ENCODE results near the gene VEZT.
"Not testable (repeated sequence)": the region's sequence is repeated elsewhere in the genome, so short reads cannot be mapped to it uniquely, and the experiment has no call there.

Gene VEZT

DNA sequence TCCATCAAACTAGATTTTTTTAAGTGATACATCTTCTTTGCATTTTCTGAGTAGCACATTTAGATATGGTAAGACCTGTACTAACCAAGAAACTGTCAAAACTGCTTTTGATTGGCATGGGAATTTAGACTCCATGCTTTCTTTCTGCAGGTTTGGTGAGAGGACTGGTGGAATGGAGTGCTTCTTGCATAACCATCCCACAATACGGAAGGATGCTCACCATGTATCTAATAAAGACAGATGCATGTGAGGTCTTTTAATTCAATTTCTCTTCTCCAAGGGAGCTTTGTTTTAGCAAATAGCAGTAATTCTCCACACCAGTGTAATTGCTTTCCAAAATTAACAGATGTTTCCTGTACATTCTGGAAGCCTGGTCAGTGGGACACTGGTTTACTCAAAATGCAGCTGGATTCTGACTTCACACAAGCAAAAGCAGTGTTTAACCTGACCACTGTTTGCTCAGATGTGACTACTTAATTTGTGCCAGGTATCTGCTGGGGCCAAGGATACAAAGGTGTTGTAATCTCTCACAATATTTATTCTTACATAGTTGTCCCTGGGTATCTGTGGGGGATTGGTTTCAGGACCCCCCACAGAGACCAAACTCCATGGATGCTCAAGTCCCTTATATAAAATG, 26.4 kb upstream of the VEZT start:
- Mint-ChIP-seq H3K36me3 (no peaks in the 10 kb centered on the region), H3K4me1 (peaks cover 3 to 6% of the 10 kb centered on the region in 2 donors), H3K4me3 (no peak overlapping the region), H3K9me3 (no peaks in the 10 kb centered on the region), H3K27ac (no peak overlapping the region), H3K27me3 (no peaks in the 10 kb centered on the region)
- DNase-seq (no peak), ATAC-seq (replicated peaks) (no peak)

DNA sequence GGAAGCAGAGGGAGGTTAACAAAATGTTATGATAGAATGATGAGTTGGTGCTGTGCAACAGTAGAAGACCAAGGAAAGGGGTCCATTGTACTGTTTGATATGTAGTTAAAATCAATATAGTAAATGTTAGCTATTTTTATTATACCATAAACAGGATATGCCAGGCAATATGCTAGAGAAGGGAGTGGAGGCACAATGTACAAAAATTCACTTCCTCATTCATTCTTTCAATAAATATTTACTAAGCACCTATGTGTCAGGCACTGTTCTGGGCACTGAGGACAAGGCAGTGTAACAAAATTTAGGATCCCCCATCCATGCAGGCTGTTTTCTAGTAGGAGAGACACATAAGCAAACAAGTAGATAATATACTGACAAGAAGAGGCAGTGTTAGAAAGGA, 25.3 kb upstream of the VEZT start:
- H3K27ac Mint-ChIP-seq = no peak overlapping the region
- no peaks in the 10 kb centered on the region for H3K9me3 Mint-ChIP-seq
- DNase-seq (no peak), ATAC-seq (replicated peaks) (no peak)
- no peaks in the 10 kb centered on the region for H3K27me3 Mint-ChIP-seq
- peaks cover 3 to 6% of the 10 kb centered on the region in 2 donors for H3K4me1 Mint-ChIP-seq
- no peak overlapping the region for H3K4me3 Mint-ChIP-seq
- no peaks in the 10 kb centered on the region for H3K36me3 Mint-ChIP-seq

DNA sequence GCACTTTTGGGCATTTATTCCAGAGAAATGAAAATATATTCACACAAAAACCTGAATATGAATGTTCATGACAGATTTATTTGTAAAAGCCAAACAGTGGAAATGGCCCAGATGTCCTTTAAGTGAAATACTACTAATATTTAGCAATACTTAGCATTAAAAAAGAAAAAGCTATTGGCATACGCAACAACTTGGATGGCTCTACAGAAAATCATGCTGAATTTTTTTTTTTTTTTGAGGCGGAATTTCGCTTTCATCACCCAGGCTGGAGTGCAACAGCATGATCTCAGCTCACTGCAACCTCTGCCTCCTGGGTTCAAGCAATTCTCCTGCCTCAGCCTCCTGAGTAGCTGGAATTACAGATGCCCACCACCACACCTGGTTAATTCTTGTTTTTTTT, 24.5 kb upstream of the VEZT start:
- H3K4me3 Mint-ChIP-seq = no peak overlapping the region
- no peaks in the 10 kb centered on the region for H3K9me3 Mint-ChIP-seq
- no peaks in the 10 kb centered on the region for H3K27me3 Mint-ChIP-seq
- peaks cover 1 to 2% of the 10 kb centered on the region in 2 donors for H3K4me1 Mint-ChIP-seq
- DNase-seq (no peak), ATAC-seq (replicated peaks) (no peak)
- no peaks in the 10 kb centered on the region for H3K36me3 Mint-ChIP-seq
- H3K27ac Mint-ChIP-seq = no peak overlapping the region

GRCh38 chr12:95195122-95195521, 22.5 kb upstream of the VEZT start:
- no peak overlapping the region for H3K27ac Mint-ChIP-seq
- ATAC-seq (replicated peaks) (no peak), DNase-seq (no peak)
- H3K27me3 Mint-ChIP-seq = no peaks in the 10 kb centered on the region
- no peaks in the 10 kb centered on the region for H3K36me3 Mint-ChIP-seq
- no peaks in the 10 kb centered on the region for H3K9me3 Mint-ChIP-seq
- H3K4me3 Mint-ChIP-seq = no peak overlapping the region
- H3K4me1 Mint-ChIP-seq = no peaks in the 10 kb centered on the region

DNA sequence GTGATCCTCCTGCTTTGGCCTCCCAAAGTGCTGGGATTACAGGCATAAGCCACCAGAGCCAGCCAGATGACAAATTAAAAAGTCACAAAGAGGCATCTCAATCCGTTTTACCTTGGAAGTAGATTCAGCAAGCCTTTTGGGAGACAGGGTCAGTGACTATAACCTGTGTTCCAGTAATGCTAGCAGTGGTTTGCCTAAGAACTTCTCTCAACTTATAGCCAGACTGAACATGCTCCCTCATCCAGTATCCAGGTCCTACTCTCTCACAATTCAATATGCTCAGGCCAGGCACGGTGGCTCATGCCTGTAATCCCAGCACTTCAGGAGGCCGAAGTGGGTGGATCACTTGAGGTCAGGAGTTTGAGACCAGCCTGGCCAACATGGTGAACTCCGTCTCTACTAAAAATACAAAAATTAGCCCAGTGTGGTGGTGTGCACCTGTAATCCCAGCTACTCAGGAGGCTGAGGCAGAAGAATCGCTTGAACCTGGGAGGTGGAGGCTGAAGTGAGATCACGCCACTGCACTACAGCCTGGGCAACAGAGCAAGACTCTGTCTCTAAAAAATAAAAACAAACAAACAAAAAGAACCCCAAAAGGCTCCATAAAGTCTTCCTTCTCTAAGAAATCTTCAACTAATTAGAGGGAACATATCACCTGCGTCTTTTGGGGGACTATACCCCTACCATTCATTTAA, 20.6 kb upstream of the VEZT start:
- H3K36me3 Mint-ChIP-seq; H3K27me3 Mint-ChIP-seq; H3K9me3 Mint-ChIP-seq; DNase-seq; ATAC-seq (replicated peaks); H3K27ac Mint-ChIP-seq; H3K4me1 Mint-ChIP-seq; H3K4me3 Mint-ChIP-seq: not testable (repeated sequence)

- H3K4me1 Mint-ChIP-seq = peaks cover 0 to 2% of the 10 kb centered on the region in 2 donors
- ATAC-seq (replicated peaks) = no peak
- H3K27me3 Mint-ChIP-seq = no peaks in the 10 kb centered on the region
- no peaks in the 10 kb centered on the region for H3K9me3 Mint-ChIP-seq
- no peak overlapping the region for H3K4me3 Mint-ChIP-seq
- H3K36me3 Mint-ChIP-seq = no peaks in the 10 kb centered on the region
- no peak overlapping the region for H3K27ac Mint-ChIP-seq
- DNase-seq = no peak
Observed at GRCh38 chr12:95197636-95198035, 20.0 kb upstream of the VEZT start.

GRCh38 chr12:95198914-95199313, 18.7 kb upstream of the VEZT start:
- DNase-seq = no peak
- Mint-ChIP-seq H3K4me1 (peaks cover under 1 to 6% of the 10 kb centered on the region in 2 donors), H3K4me3 (no peak overlapping the region), H3K27me3 (no peaks in the 10 kb centered on the region), H3K9me3 (no peaks in the 10 kb centered on the region), H3K27ac (no peak overlapping the region), H3K36me3 (no peaks in the 10 kb centered on the region)
- ATAC-seq (replicated peaks) = peak in 1 of 2 donors; percentile 20

- ATAC-seq (replicated peaks) = no peak
- peaks cover 8 to 11% of the 10 kb centered on the region in 2 donors for H3K4me1 Mint-ChIP-seq
Observed at GRCh38 chr12:95200128-95200894, 17.3 kb upstream of the VEZT start.

DNA sequence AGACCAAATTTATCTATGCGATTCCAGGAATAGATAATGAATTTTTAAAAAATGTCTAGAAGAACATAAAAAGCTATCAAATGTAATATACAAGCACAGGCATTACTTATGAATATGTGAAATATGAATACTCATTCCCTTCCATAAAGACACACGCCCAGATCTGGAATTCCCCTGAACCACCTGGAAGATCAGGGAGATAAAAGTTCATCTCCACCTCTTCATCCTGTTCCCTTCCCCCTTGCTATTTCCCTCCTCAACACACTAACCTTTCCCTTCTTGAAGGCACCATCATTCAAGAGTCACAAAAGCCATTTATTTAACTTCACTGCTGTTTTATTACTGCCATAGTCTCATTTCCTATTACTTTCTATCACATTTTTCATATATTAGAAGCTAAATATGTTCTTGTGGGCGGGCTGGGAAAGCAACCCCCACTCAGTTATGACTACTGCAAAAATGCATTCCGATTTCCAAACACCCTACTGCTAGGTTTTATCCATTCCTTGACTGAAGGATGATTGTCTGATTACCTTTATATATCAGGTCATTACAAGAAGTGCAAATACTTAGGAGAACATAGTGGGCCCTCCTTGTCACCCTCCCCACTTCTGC, 16.4 kb upstream of the VEZT start:
- H3K4me3 Mint-ChIP-seq = no peak overlapping the region
- no peak for ATAC-seq (replicated peaks)
- no peaks in the 10 kb centered on the region for H3K9me3 Mint-ChIP-seq
- H3K36me3 Mint-ChIP-seq = no peaks in the 10 kb centered on the region
- DNase-seq = no peak
- peaks cover 8 to 11% of the 10 kb centered on the region in 2 donors for H3K4me1 Mint-ChIP-seq
- no peaks in the 10 kb centered on the region for H3K27me3 Mint-ChIP-seq
- H3K27ac Mint-ChIP-seq = no peak overlapping the region

More at GRCh38 chr12:95200128-95200894, 17.3 kb upstream of the VEZT start:
- DNase-seq = no peak
- Mint-ChIP-seq H3K4me3 (no peak overlapping the region), H3K9me3 (no peaks in the 10 kb centered on the region), H3K27me3 (no peaks in the 10 kb centered on the region), H3K27ac (no peak overlapping the region), H3K36me3 (no peaks in the 10 kb centered on the region)

GRCh38 chr12:95202691-95203486, 14.7 kb upstream of the VEZT start:
- ATAC-seq (replicated peaks) = no peak
- Mint-ChIP-seq H3K4me3 (no peak overlapping the region), H3K9me3 (no peaks in the 10 kb centered on the region), H3K36me3 (no peaks in the 10 kb centered on the region), H3K4me1 (peaks cover 8 to 11% of the 10 kb centered on the region in 2 donors), H3K27me3 (no peaks in the 10 kb centered on the region), H3K27ac (peak overlapping the region; percentile 26)
- DNase-seq = no peak

GRCh38 chr12:95203487-95204030, 14.0 kb upstream of the VEZT start:
- H3K9me3 Mint-ChIP-seq = no peaks in the 10 kb centered on the region
- H3K27ac Mint-ChIP-seq = peak overlapping the region; percentile 26
- no peak overlapping the region for H3K4me3 Mint-ChIP-seq
- no peaks in the 10 kb centered on the region for H3K36me3 Mint-ChIP-seq
- no peak for ATAC-seq (replicated peaks)
- H3K4me1 Mint-ChIP-seq = peaks cover 8 to 11% of the 10 kb centered on the region in 2 donors
- DNase-seq = no peak
- no peaks in the 10 kb centered on the region for H3K27me3 Mint-ChIP-seq

- DNase-seq (no peak), ATAC-seq (replicated peaks) (peak in 1 of 2 donors; percentile 45)
- Mint-ChIP-seq H3K4me1 (peaks cover 8 to 11% of the 10 kb centered on the region in 2 donors), H3K27ac (no peak overlapping the region), H3K36me3 (no peaks in the 10 kb centered on the region), H3K27me3 (no peaks in the 10 kb centered on the region), H3K9me3 (no peaks in the 10 kb centered on the region), H3K4me3 (no peak overlapping the region)
Observed at GRCh38 chr12:95204141-95204866, 13.3 kb upstream of the VEZT start.

GRCh38 chr12:95205016-95205624, 12.5 kb upstream of the VEZT start:
- ATAC-seq (replicated peaks) = no peak
- peaks cover 8 to 11% of the 10 kb centered on the region in 2 donors for H3K4me1 Mint-ChIP-seq
- H3K27me3 Mint-ChIP-seq = no peaks in the 10 kb centered on the region
- H3K4me3 Mint-ChIP-seq = no peak overlapping the region
- DNase-seq = no peak
- H3K36me3 Mint-ChIP-seq = no peaks in the 10 kb centered on the region
- H3K9me3 Mint-ChIP-seq = no peaks in the 10 kb centered on the region
- no peak overlapping the region for H3K27ac Mint-ChIP-seq

All from stimulated activated naive B cell treated with anti-CD40 and anti-IgM and Interleukin-4, amounts not matched to agents 10 μg/mL and 1 μg/mL and 100 μg/mL, for 72 hours (primary cell).